GM12878 (cell line): Measurements from ENCODE around the gene MYL3. TPM values are rescaled to one million over a fixed set of nuclear protein-coding genes. Genes with fewer than 3 reads are reported as not detected.

ENCODE experiments used
- ATAC-seq: fragments of 200-7000 bp; cut with Tn5 transposase; 3 replicates; pipeline ENCODE4 v1.9.1; 2020; ENCODE audit warnings: mild to moderate bottlenecking, moderate library complexity
- BruUV-seq: library from RNA; stranded (reverse); fragments of 400-500 nt; replicated peaks from 2 replicates; lab custom pipeline; 2021; lab: Mats Ljungman, UMichigan
- CTCF ChIA-PET: fragments of 300-600 bp; sonication (Branson Sonifier 250); formaldehyde crosslinking; extraction: SDS; loops from one replicate; lab custom pipeline; 2021; ENCODE audit warnings: inconsistent platforms; lab: Yijun Ruan, JAX
- POLR2A ChIA-PET: fragments of 350-600 bp; formaldehyde crosslinking; extraction: SDS; loops from one replicate; lab custom pipeline; 2021; ENCODE audit warnings: inconsistent platforms; lab: Charles Lee
- RAD21 ChIA-PET: fragments of 300-600 bp; sonication (Branson Sonifier 250); formaldehyde crosslinking; loops from one replicate; lab custom pipeline; 2023; ENCODE audit warnings: antibody characterized with exemption; ENCODE audit not compliant: unreplicated experiment; lab: Charles Lee
- SMC1A ChIA-PET: fragments of 300-600 bp; sonication (Branson Sonifier 250); formaldehyde crosslinking; loops from one replicate; lab custom pipeline; 2023; ENCODE audit not compliant: unreplicated experiment, uncharacterized antibody; lab: Charles Lee
- DNase-seq: peaks from one replicate; pipeline ENCODE4 v3.0.0-alpha.2; 2011; ENCODE audit warnings: low read depth, low spot score
- FAIRE-seq: peaks from 3 replicates; lab custom pipeline; 2011; peaks lifted over from hg19 to GRCh38; lab: Jason Lieb, UNC
- H2AFZ ChIP-seq: 2 replicates; pipeline ENCODE4 v1.6.0; 2011; ENCODE audit warnings: low read depth, low read length, control low read depth; ENCODE audit not compliant: control insufficient read depth
- H3K27ac ChIP-seq: 2 replicates; pipeline ENCODE4 v1.5.1; 2011; ENCODE audit warnings: control low read depth; ENCODE audit not compliant: control insufficient read depth, insufficient read depth
- H3K27me3 ChIP-seq, 2 experiments: replicated peaks in 1 of 2; 2 replicates each; pipeline versions ENCODE4 v1.6.0 to v1.6.1; 2011; ENCODE audit warnings: low read length in 1 of 2; ENCODE audit not compliant: control insufficient read depth in 2 of 2, insufficient read depth in 2 of 2
- H3K36me3 ChIP-seq, 2 experiments: 2 replicates each; pipeline ENCODE4 v1.5.1; 2011; ENCODE audit warnings: low read length in 1 of 2; ENCODE audit not compliant: control insufficient read depth in 2 of 2, insufficient read depth in 2 of 2
- H3K4me1 ChIP-seq: 2 replicates; pipeline ENCODE4 v1.6.1; 2011; ENCODE audit warnings: mild to moderate bottlenecking, low read length, moderate library complexity, mixed read lengths; ENCODE audit not compliant: control insufficient read depth, insufficient read depth
- H3K4me2 ChIP-seq: 2 replicates; pipeline ENCODE4 v1.6.0; 2011; ENCODE audit warnings: control low read depth; ENCODE audit not compliant: control insufficient read depth, insufficient read depth
- H3K4me3 ChIP-seq: fragments of 200-600 bp; sonication (generic); 2 replicates; pipeline ENCODE4 v1.5.1; 2016
- H3K79me2 ChIP-seq: 2 replicates; pipeline ENCODE4 v1.6.0; 2011; ENCODE audit warnings: low read length; ENCODE audit not compliant: control insufficient read depth, insufficient read depth
- H3K9ac ChIP-seq: 2 replicates; pipeline ENCODE4 v1.8.0; 2011; ENCODE audit warnings: low read length, control low read depth, mixed read lengths; ENCODE audit not compliant: control insufficient read depth, insufficient read depth
- H3K9me3 ChIP-seq: replicated peaks from 3 replicates; pipeline ENCODE4 v1.5.1; 2011; ENCODE audit warnings: mild to moderate bottlenecking, low read length; ENCODE audit not compliant: control insufficient read depth, insufficient read depth
- H4K20me1 ChIP-seq: 2 replicates; pipeline ENCODE4 v1.6.0; 2011; ENCODE audit not compliant: control insufficient read depth, insufficient read depth
- BRCA1 ChIP-seq: IDR thresholded peaks from 2 replicates; pipeline ENCODE4 v1.6.1; 2011; ENCODE audit warnings: low read depth, low read length, improper control_type of control experiment
- CBFB ChIP-seq: IDR thresholded peaks from 2 replicates; pipeline ENCODE4 v1.6.1; 2016; ENCODE audit warnings: antibody characterized with exemption, low read depth
- CEBPB ChIP-seq, 2 experiments: fragments of 150-350 bp in 1 of 2; IDR thresholded peaks; 2 replicates each; pipeline ENCODE4 v1.6.1; 2012 to 2014; ENCODE audit warnings: low read depth in 2 of 2, low read length in 2 of 2, borderline replicate concordance in 1 of 2, inconsistent platforms in 1 of 2
- CREM ChIP-seq: IDR thresholded peaks from 2 replicates; pipeline ENCODE4 v1.6.1; 2014; ENCODE audit warnings: antibody characterized with exemption, low read depth
- E2F4 ChIP-seq: IDR thresholded peaks from 2 replicates; pipeline ENCODE4 v1.6.1; 2012; ENCODE audit warnings: low read depth, low read length, improper control_type of control experiment
- FOXM1 ChIP-seq: IDR thresholded peaks from 2 replicates; pipeline ENCODE4 v1.6.1; 2012; ENCODE audit warnings: low read depth, mild to moderate bottlenecking, inconsistent platforms, low read length, moderate library complexity
- IRF4 ChIP-seq: IDR thresholded peaks from 2 replicates; pipeline ENCODE4 v1.6.1; 2011; ENCODE audit warnings: low read depth, low read length
- KDM1A ChIP-seq: fragments of 200-600 bp; sonication (generic); IDR thresholded peaks from 2 replicates; pipeline ENCODE4 v1.6.1; 2016; ENCODE audit warnings: borderline replicate concordance
- NR2F1 ChIP-seq: fragments of 450-650 bp; conservative IDR thresholded peaks from 2 replicates; pipeline ENCODE4 v1.6.1; 2017; ENCODE audit warnings: mild to moderate bottlenecking
- NRF1 ChIP-seq: conservative IDR thresholded peaks from 2 replicates; pipeline ENCODE4 v1.6.1; 2011; ENCODE audit warnings: mild to moderate bottlenecking, low read depth, low read length, improper control_type of control experiment
- RBBP5 ChIP-seq: fragments of 200-600 bp; sonication (generic); conservative IDR thresholded peaks from 2 replicates; pipeline ENCODE4 v1.6.1; 2016
- SIX5 ChIP-seq: IDR thresholded peaks from 2 replicates; pipeline ENCODE4 v1.6.1; 2011; ENCODE audit warnings: mild to moderate bottlenecking, low read depth, low read length, moderate library complexity; ENCODE audit not compliant: severe bottlenecking
- TCF12 ChIP-seq: IDR thresholded peaks from 2 replicates; pipeline ENCODE4 v1.6.1; 2011; ENCODE audit warnings: low read depth, mild to moderate bottlenecking, low read length
- USF1 ChIP-seq: IDR thresholded peaks from 2 replicates; pipeline ENCODE4 v1.6.1; 2011; ENCODE audit warnings: borderline replicate concordance, low read depth, mild to moderate bottlenecking, moderate library complexity, mixed read lengths, low read length; ENCODE audit not compliant: insufficient read depth; ENCODE audit errors: extremely low read length
- ZNF207 ChIP-seq: fragments of 450-650 bp; IDR thresholded peaks from 2 replicates; pipeline ENCODE4 v1.6.1; 2014; ENCODE audit warnings: antibody characterized with exemption, mild to moderate bottlenecking, borderline replicate concordance
- ZZZ3 ChIP-seq: IDR thresholded peaks from 2 replicates; pipeline ENCODE4 v1.6.1; 2011; ENCODE audit warnings: low read depth; ENCODE audit not compliant: control insufficient read depth, insufficient read length
- WGBS: methylation state at CpG from one replicate; pipeline ENCODE4 v1.1.6; 2016; ENCODE audit warnings: low lambda C conversion rate; ENCODE audit not compliant: insufficient replicate concordance, insufficient coverage; ENCODE audit errors: missing lambda C conversion rate; 5-methylcytosine and 5-hydroxymethylcytosine counted together
- in situ Hi-C: fragments of 300-500 bp; cut with MboI; formaldehyde crosslinking; loops from 9 replicates; pipeline ENCODE4 v1.14.3; 2018; ENCODE audit warnings: mixed read lengths
- intact Hi-C: fragments of 100-400 bp; cut with micrococcal nuclease; formaldehyde crosslinking; loops from one replicate; pipeline ENCODE4 v1.14.2; 2022; ENCODE audit not compliant: unreplicated experiment
- polyA plus RNA-seq, 11 experiments: library from polyadenylated mRNA; depleted of rRNA in 4 of 11; unstranded in 6 of 11; stranded (reverse) in 5 of 11; fragments of >200 nt; fragmentation: Nextera tagmentation in 4 of 11; fragmentation: Illumina TruSeq in 1 of 11; extraction: Ambion mirVana in 4 of 11; extraction: Trizol in 1 of 11; gene quantifications; 1 replicate in 1 of 11; 2 replicates in 10 of 11; pipeline versions ENCODE4 v1.2.1 to v1.2.3, GENCODE V29; 2011 to 2016; ENCODE audit warnings: inconsistent platforms in 2 of 11, missing spikeins in 2 of 11, low read depth in 1 of 11
- total RNA-seq, 4 experiments: library from RNA; depleted of rRNA in 3 of 4; stranded (reverse); fragments of >200 nt in 3 of 4; fragmentation: Illumina TruSeq in 1 of 4; extraction: Trizol in 1 of 4; gene quantifications; 2 replicates each; pipeline versions ENCODE4 v1.2.1 to v1.2.3, GENCODE V29; 2013 to 2021

MYL3 gene
- total and polyA plus RNA-seq, 10 of the 15 experiments (the other 5 are each of a cell fraction or from before 2014, with no cell fraction given), result 0.40 TPM; not detected in 9

GRCh38 chr3:46871222-46871621 is 8.0 kb upstream of the MYL3 start:
- Histone ChIP-seq H3K9ac (no peak overlapping the region), H4K20me1 (no peaks in the 10 kb centered on the region), H3K4me3 (no peak overlapping the region), H3K4me1 (peaks cover 7% of the 10 kb centered on the region), H3K79me2 (no peaks in the 10 kb centered on the region), H3K27ac (no peak overlapping the region), H3K27me3 (no peaks in the 10 kb centered on the region; a peak in 1 of 4 replicates), H2AFZ (no peak overlapping the region), H3K9me3 (no peaks in the 10 kb centered on the region), H3K4me2 (no peak overlapping the region), H3K36me3 (no peaks in the 10 kb centered on the region)
- ChIA-PET CTCF (interaction anchor here (0.7 to 2.5 kb wide), 4 partner anchors 12 to 498 kb away, joined by 3 to 14 read pairs (median 4); no protein-coding TSS in a partner anchor), POLR2A (interaction anchor here (0.8 kb wide), 1 partner anchor 8 kb away, joined by 3 read pairs; the partner anchor contains the start of gene MYL3), SMC1A (interaction anchor here (0.7 to 1.9 kb wide), 2 partner anchors 24 to 165 kb away, joined by 3 to 8 read pairs; no protein-coding TSS in a partner anchor), RAD21 (interaction anchor here (0.7 to 1.3 kb wide), 2 partner anchors 23 to 38 kb away, joined by 3 to 7 read pairs; no protein-coding TSS in a partner anchor)
- no peak for FAIRE-seq
- no TSS peak for BruUV-seq
- 60% methylated on average over 10 of the region's 10 CpGs for WGBS
- no peak for DNase-seq
- ATAC-seq, result no peak
- intact Hi-C loops (no loop called here), in situ Hi-C loops (no loop called here)
- TF ChIP-seq ZZZ3, result no peak
- TF ChIP-seq NRF1, result no peak
- TF ChIP-seq KDM1A, result no peak
- TF ChIP-seq CREM, result no peak
- TF ChIP-seq RBBP5, result no peak

- no peak overlapping the region for H2AFZ ChIP-seq
- no peaks in the 10 kb centered on the region for H3K9me3 ChIP-seq
- H3K27ac ChIP-seq, result no peak overlapping the region
- no peaks in the 10 kb centered on the region for H3K79me2 ChIP-seq
- intact Hi-C loops, result no loop called here
- H3K27me3 ChIP-seq, result no peaks in the 10 kb centered on the region; a peak in 1 of 4 replicates
- H3K36me3 ChIP-seq, result no peaks in the 10 kb centered on the region
- BruUV-seq, result no TSS peak
- H3K9ac ChIP-seq, result no peak overlapping the region
- H3K4me3 ChIP-seq, result no peak overlapping the region
- ATAC-seq, result no peak
- SMC1A ChIA-PET, result interaction anchor here (0.7 to 1.9 kb wide), 2 partner anchors 25 to 164 kb away, joined by 3 to 8 read pairs; no protein-coding TSS in a partner anchor
- FAIRE-seq, result no peak
- POLR2A ChIA-PET, result no interaction called here
- no peak for DNase-seq
- no peak overlapping the region for H3K4me2 ChIP-seq
- 37% methylated on average over 5 of the region's 5 CpGs for WGBS
- RAD21 ChIA-PET, result interaction anchor here (1.3 kb wide), 1 partner anchor 39 kb away, joined by 7 read pairs; no protein-coding TSS in a partner anchor
- in situ Hi-C loops, result no loop called here
- peaks cover 7% of the 10 kb centered on the region for H3K4me1 ChIP-seq
- TF ChIP-seq E2F4 (no peak), IRF4 (no peak), TCF12 (no peak), USF1 (no peak), SIX5 (no peak), NR2F1 (no peak), ZNF207 (no peak), CBFB (no peak), FOXM1 (no peak), CEBPB (IDR thresholded peaks at IDR 0.05; ENCODE audit: borderline replicate concordance in 1 of 2, low read depth in 2 of 2, low read length in 2 of 2) (no peak), BRCA1 (no peak)
- no peaks in the 10 kb centered on the region for H4K20me1 ChIP-seq
- CTCF ChIA-PET, result interaction anchor here (0.7 to 2.5 kb wide), 4 partner anchors 11 to 499 kb away, joined by 3 to 14 read pairs (median 4); no protein-coding TSS in a partner anchor
These were observed 7.4 kb upstream of the MYL3 start for GRCh38 chr3:46870651-46871050.
